Measurements from ENCODE around the gene AUP1. TPM values are rescaled to one million over a fixed set of nuclear protein-coding genes. Genes with fewer than 3 reads are reported as not detected.

The AUP1 gene
- total and polyA plus RNA-seq, 2 of the 4 experiments (the other 2 are of a cell fraction) = 47.5 to 100.0 TPM

GRCh38 chr2:74566076-74566753 is 36.7 kb upstream of the AUP1 start:
- Histone ChIP-seq H3K79me1 (ENCODE audit: low read depth in 1 of 2, low read length in 2 of 2) (no peaks in the 10 kb centered on the region), H3K14ac (replicated peaks; ENCODE audit: low read depth, low read length) (peak overlapping the region; percentile 78), H2BK15ac (ENCODE audit: low read depth, low read length) (peak overlapping the region; percentile 32), H3K4me2 (ENCODE audit: low read depth, low read length) (peak overlapping the region; percentile 70; the same call in 1 of the 2 replicates), H2AFZ (replicated peaks; ENCODE audit: low read length, poor library complexity) (peak overlapping the region; percentile 10), H4K8ac (ENCODE audit: low read depth in 2 of 2, low read length in 2 of 2) (peak overlapping the region; percentile 7 to 57), H3K36me3 (ENCODE audit: control insufficient read depth, insufficient read depth, low read length) (no peaks in the 10 kb centered on the region), H3K18ac (ENCODE audit: low read depth, low read length) (peak overlapping the region; percentile 89; the same call in 1 of the 2 replicates), H3K27ac (ENCODE audit: insufficient read depth, low read length) (peak overlapping the region; percentile 53), H3K56ac (ENCODE audit: extremely low read depth, insufficient read depth, low read length) (no peak overlapping the region), H3K4me3 (ENCODE audit: insufficient read depth, low read depth, low read length) (no peak overlapping the region), H3K27me3 (ENCODE audit: control insufficient read depth, insufficient read depth, low read length) (no peaks in the 10 kb centered on the region), H3K9me3 (ENCODE audit: control insufficient read depth, insufficient read depth, low read length) (no peaks in the 10 kb centered on the region), H2AK5ac (ENCODE audit: low read depth, low read length) (peak overlapping the region; percentile 69), H3K23ac (ENCODE audit: low read depth, low read length) (peak overlapping the region; percentile 32; the same call in 1 of the 2 replicates), H4K20me1 (ENCODE audit: insufficient read depth, low read length) (no peaks in the 10 kb centered on the region), H3K4ac (ENCODE audit: low read depth, low read length) (peak overlapping the region; percentile 42), H2BK20ac (ENCODE audit: low read depth, low read length) (peak overlapping the region; percentile 80), H3K4me1 (ENCODE audit: control insufficient read depth, insufficient read depth, low read length) (peaks cover 14% of the 10 kb centered on the region), H4K91ac (ENCODE audit: insufficient read depth, low read depth, low read length) (peak overlapping the region; percentile 45), H4K5ac (ENCODE audit: low read depth, low read length) (peak overlapping the region; percentile 78; the same call in 1 of the 2 replicates), H3K9ac (ENCODE audit: low read depth, low read length) (no peak overlapping the region), H3K9me1 (ENCODE audit: insufficient read depth, low read length) (peaks cover 25% of the 10 kb centered on the region), H2BK120ac (ENCODE audit: low read depth, low read length) (peak overlapping the region; percentile 85), H2AK9ac (replicated peaks; ENCODE audit: low read depth, low read length, poor library complexity) (no peak overlapping the region), H2BK5ac (ENCODE audit: low read depth, low read length, poor library complexity, severe bottlenecking) (peak overlapping the region; percentile 99)
- intact Hi-C loops (cut with micrococcal nuclease) (no loop called here), in situ Hi-C loops (cut with MboI; ENCODE audit: low sequenced_read_pairs) (no loop called here), dilution Hi-C loops (cut with HindIII; ENCODE audit: low sequenced_read_pairs, unreplicated experiment) (no loop called here)
- no peak for ATAC-seq (ENCODE audit: low read depth)
- BruUV-seq (replicated peaks) = no TSS peak
- WGBS, 2 experiments (ENCODE audit: extremely low coverage in 2 of 2, insufficient read length in 1 of 2) = 100% methylated on average over 1 of the region's 7 CpGs; no CpG with 5 or more reads in 1 of the 2 experiments
- POLR2A ChIA-PET (ENCODE audit: unreplicated experiment) = no interaction called here
- DNase-seq = no peak
- TF ChIP-seq MAFK (IDR thresholded peaks at IDR 0.05; ENCODE audit: low read depth, low read length) (no peak), RFX5 (IDR thresholded peaks at IDR 0.05; ENCODE audit: low read depth, low read length) (no peak), USF2 (IDR thresholded peaks at IDR 0.05; ENCODE audit: low read depth, low read length) (no peak), NFE2L2 (IDR thresholded peaks at IDR 0.05; ENCODE audit: low read depth, low read length) (no peak), CTCF (conservative IDR thresholded peaks at IDR 0.05; ENCODE audit: low read depth, low read length) (no peak), RCOR1 (IDR thresholded peaks at IDR 0.05; ENCODE audit: insufficient replicate concordance, low read length) (no peak), CHD1 (IDR thresholded peaks at IDR 0.05; ENCODE audit: low read depth, low read length) (no peak), SMC3 (IDR thresholded peaks at IDR 0.05; ENCODE audit: low read depth, low read length) (no peak), ELK1 (IDR thresholded peaks at IDR 0.05; ENCODE audit: borderline replicate concordance, low read depth, low read length) (no peak), POLR2A (IDR thresholded peaks at IDR 0.05; ENCODE audit: low read depth, low read length) (no peak), CEBPB (IDR thresholded peaks at IDR 0.05; ENCODE audit: low read depth, low read length) (no peak), MXI1 (IDR thresholded peaks at IDR 0.05; ENCODE audit: borderline replicate concordance, low read depth, low read length) (no peak)
- CTCF ChIA-PET = no interaction called here

Measured in IMR-90 (cell line).